B cell (primary cell): ENCODE results near the gene ARHGAP22. TPM values are rescaled to one million over a fixed set of nuclear protein-coding genes. Genes with fewer than 3 reads are reported as not detected.

ENCODE experiments used
- ATAC-seq: fragments of 200-7000 bp; cut with Tn5 transposase; one replicate; pipeline ENCODE4 v1.10.0; 2021; ENCODE audit warnings: low read depth, mild to moderate bottlenecking, moderate number of reproducible peaks, moderate library complexity
- CTCF ChIA-PET: fragments of 350-600 bp; sonication (Branson Sonifier 250); formaldehyde crosslinking; loops from one replicate; lab custom pipeline; 2021; ENCODE audit warnings: antibody characterized with exemption, inconsistent platforms; lab: Charles Lee
- POLR2A ChIA-PET: fragments of 350-600 bp; sonication (Branson Sonifier 250); formaldehyde crosslinking; loops from one replicate; lab custom pipeline; 2021; ENCODE audit warnings: antibody characterized with exemption; lab: Charles Lee
- DNase-seq: peaks from one replicate; pipeline ENCODE4 v3.0.0; 2013
- H2AFZ ChIP-seq: 2 replicates; pipeline ENCODE4 v1.6.1; 2012; ENCODE audit warnings: mild to moderate bottlenecking, low read depth, low read length; ENCODE audit not compliant: insufficient read depth, poor library complexity, severe bottlenecking
- H3K27ac ChIP-seq, 2 donors: 1 replicate in 1 of 2; 2 replicates in 1 of 2; pipeline ENCODE4 v1.5.1; 2012 to 2013; ENCODE audit warnings: low read length in 2 of 2, mild to moderate bottlenecking in 2 of 2, moderate library complexity in 1 of 2
- H3K27me3 ChIP-seq, 4 experiments: fragments of 200-600 bp in 1 of 4; sonication (generic) in 1 of 4; replicated peaks in 1 of 4; 1 replicate in 2 of 4; 2 replicates in 2 of 4; pipeline versions ENCODE4 v1.6.1 to v1.7.0; 2013 to 2016; ENCODE audit warnings: low read length in 3 of 4, mild to moderate bottlenecking in 2 of 4, mixed read lengths in 1 of 4, moderate library complexity in 1 of 4; ENCODE audit not compliant: insufficient read depth in 4 of 4, control insufficient read depth in 3 of 4; ENCODE audit errors: control extremely low read depth in 1 of 4
- H3K36me3 ChIP-seq, 2 experiments: replicated peaks in 1 of 2; 1 replicate in 1 of 2; 2 replicates in 1 of 2; pipeline versions ENCODE4 v1.6.1 to v1.7.1; 2013; ENCODE audit warnings: low read length in 1 of 2; ENCODE audit not compliant: insufficient read depth in 2 of 2, control insufficient read depth in 1 of 2; ENCODE audit errors: control extremely low read depth in 1 of 2, extremely low read depth in 1 of 2
- H3K4me1 ChIP-seq, 2 donors: fragments of 200-600 bp in 1 of 2; sonication (generic) in 1 of 2; 1 replicate in 1 of 2; 2 replicates in 1 of 2; pipeline versions ENCODE4 v1.5.1 to v1.6.1; 2013 to 2017; ENCODE audit warnings: low read length in 2 of 2; ENCODE audit not compliant: control insufficient read depth in 2 of 2, insufficient read depth in 2 of 2
- H3K4me2 ChIP-seq: replicated peaks from 2 replicates; pipeline ENCODE3; 2012; ENCODE audit warnings: mild to moderate bottlenecking, low read depth, low read length; ENCODE audit not compliant: poor library complexity, severe bottlenecking
- H3K4me3 ChIP-seq, 5 experiments: fragments of 200-600 bp in 1 of 5; sonication (generic) in 1 of 5; 1 replicate in 3 of 5; 2 replicates in 2 of 5; pipeline versions ENCODE4 v1.5.1 to v1.7.0; 2011 to 2016; ENCODE audit warnings: low read length in 4 of 5, mild to moderate bottlenecking in 4 of 5, low read depth in 2 of 5, control low read depth in 1 of 5, moderate library complexity in 1 of 5; ENCODE audit not compliant: insufficient read depth in 1 of 5; ENCODE audit errors: control extremely low read depth in 1 of 5, extremely low read depth in 1 of 5
- H3K79me2 ChIP-seq: fragments of 200-600 bp; sonication (generic); one replicate; pipeline ENCODE4 v1.6.0; 2016; ENCODE audit warnings: low read length; ENCODE audit not compliant: control insufficient read depth, insufficient read depth
- H3K9ac ChIP-seq: fragments of 200-600 bp; sonication (generic); 2 replicates; pipeline ENCODE4 v1.6.1; 2017; ENCODE audit warnings: mild to moderate bottlenecking, low read length, moderate library complexity
- H3K9me3 ChIP-seq, 3 donors: one replicate each; pipeline versions ENCODE4 v1.6.1 to v1.7.1; 2013; ENCODE audit warnings: low read length in 2 of 3; ENCODE audit not compliant: control insufficient read depth in 2 of 3, insufficient read depth in 1 of 3; ENCODE audit errors: control extremely low read depth in 1 of 3
- H4K20me1 ChIP-seq: 2 replicates; pipeline ENCODE4 v1.6.0; 2012; ENCODE audit warnings: mild to moderate bottlenecking, low read length; ENCODE audit not compliant: insufficient read depth, control insufficient read depth, poor library complexity, severe bottlenecking
- H3K27ac Mint-ChIP-seq: one replicate; pipeline ENCODE4 v1.8.0; 2021; ENCODE audit warnings: mixed read lengths
- H3K27me3 Mint-ChIP-seq: one replicate; pipeline ENCODE4 v1.8.0; 2021; ENCODE audit warnings: mixed read lengths
- H3K4me1 Mint-ChIP-seq: one replicate; pipeline ENCODE4 v1.8.0; 2021; ENCODE audit warnings: mixed read lengths
- H3K4me3 Mint-ChIP-seq: one replicate; pipeline ENCODE4 v1.8.0; 2021; ENCODE audit warnings: mixed read lengths
- H3K9me3 Mint-ChIP-seq: one replicate; pipeline ENCODE4 v1.8.0; 2022; ENCODE audit warnings: mixed read lengths; ENCODE audit not compliant: insufficient read depth
- EZH2 ChIP-seq: IDR thresholded peaks from 2 replicates; pipeline ENCODE4 v1.6.1; 2012; ENCODE audit warnings: borderline replicate concordance, low read depth, mild to moderate bottlenecking, moderate library complexity, low read length; ENCODE audit not compliant: insufficient read depth, poor library complexity, severe bottlenecking
- WGBS: methylation state at CpG from one replicate; pipeline ENCODE4 v1.1.5; 2013; ENCODE audit warnings: missing lambda C conversion rate; ENCODE audit not compliant: insufficient coverage; 5-methylcytosine and 5-hydroxymethylcytosine counted together
- intact Hi-C: fragments of 100-400 bp; cut with micrococcal nuclease; formaldehyde crosslinking; loops from one replicate; pipeline ENCODE4 v1.10.0; 2022
- polyA plus RNA-seq: library from polyadenylated mRNA; depleted of rRNA; stranded (reverse); fragments of >200 nt; gene quantifications from 2 replicates; pipeline ENCODE4 v1.2.3, GENCODE V29; 2012
- total RNA-seq, 2 donors: library from RNA; stranded (reverse); fragments of 120-200 nt in 1 of 2; gene quantifications; 1 replicate in 1 of 2; 2 replicates in 1 of 2; pipeline versions ENCODE4 v1.2.3 to v1.2.4, GENCODE V29; 2013 to 2022
- TF ChIP-seq, protein P1 (sequence below): fragments of 200-600 bp; IDR thresholded peaks from one replicate; pipeline ENCODE4 v1.8.0; 2022; ENCODE audit warnings: antibody characterized with exemption, mild to moderate bottlenecking

Gene ARHGAP22
- total and polyA plus RNA-seq, 2 donors (not counting 1 experiment from before 2014, with no cell fraction given), result 1.9 to 2.0 TPM

DNA sequence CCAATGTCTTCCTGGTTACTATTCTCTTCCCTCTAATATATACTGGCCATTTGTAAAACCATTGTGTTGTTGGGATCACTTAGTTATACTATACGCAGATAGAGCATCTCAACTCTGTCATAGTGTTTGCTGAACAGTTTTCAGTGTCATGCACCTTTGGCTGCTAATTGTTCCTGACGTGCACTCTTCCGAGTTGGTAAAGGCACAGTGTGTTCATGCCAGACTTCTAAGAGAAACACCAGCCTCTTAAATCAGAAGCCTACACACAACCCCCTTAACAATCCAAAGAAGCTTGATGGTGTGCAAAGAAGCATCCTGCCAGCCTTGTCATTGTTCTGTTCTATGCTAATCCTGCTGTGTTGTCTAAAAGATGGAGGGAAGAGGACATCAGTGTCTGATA lies 167.3 kb downstream of the ARHGAP22 start:
- Histone ChIP-seq H2AFZ (no peak overlapping the region), H3K79me2 (no peaks in the 10 kb centered on the region), H3K27ac (no peak overlapping the region), H3K36me3 (peaks cover 1 to 3% of the 10 kb centered on the region in 2 experiments), H3K4me2 (no peak overlapping the region), H4K20me1 (no peaks in the 10 kb centered on the region), H3K4me3 (no peak overlapping the region), H3K27me3 (no peaks in the 10 kb centered on the region), H3K4me1 (no peaks in the 10 kb centered on the region), H3K9ac (no peak overlapping the region), H3K9me3 (peaks cover 0 to 3% (median 0%) of the 10 kb centered on the region in 3 donors)
- Mint-ChIP-seq H3K4me1 (no peaks in the 10 kb centered on the region), H3K27ac (no peak overlapping the region), H3K9me3 (no peaks in the 10 kb centered on the region), H3K4me3 (no peak overlapping the region), H3K27me3 (no peaks in the 10 kb centered on the region)
- POLR2A ChIA-PET, result no interaction called here
- ATAC-seq, result no peak
- 100% methylated on average over 1 of the region's 3 CpGs for WGBS
- DNase-seq, result no peak
- TF ChIP-seq, protein P1, sequence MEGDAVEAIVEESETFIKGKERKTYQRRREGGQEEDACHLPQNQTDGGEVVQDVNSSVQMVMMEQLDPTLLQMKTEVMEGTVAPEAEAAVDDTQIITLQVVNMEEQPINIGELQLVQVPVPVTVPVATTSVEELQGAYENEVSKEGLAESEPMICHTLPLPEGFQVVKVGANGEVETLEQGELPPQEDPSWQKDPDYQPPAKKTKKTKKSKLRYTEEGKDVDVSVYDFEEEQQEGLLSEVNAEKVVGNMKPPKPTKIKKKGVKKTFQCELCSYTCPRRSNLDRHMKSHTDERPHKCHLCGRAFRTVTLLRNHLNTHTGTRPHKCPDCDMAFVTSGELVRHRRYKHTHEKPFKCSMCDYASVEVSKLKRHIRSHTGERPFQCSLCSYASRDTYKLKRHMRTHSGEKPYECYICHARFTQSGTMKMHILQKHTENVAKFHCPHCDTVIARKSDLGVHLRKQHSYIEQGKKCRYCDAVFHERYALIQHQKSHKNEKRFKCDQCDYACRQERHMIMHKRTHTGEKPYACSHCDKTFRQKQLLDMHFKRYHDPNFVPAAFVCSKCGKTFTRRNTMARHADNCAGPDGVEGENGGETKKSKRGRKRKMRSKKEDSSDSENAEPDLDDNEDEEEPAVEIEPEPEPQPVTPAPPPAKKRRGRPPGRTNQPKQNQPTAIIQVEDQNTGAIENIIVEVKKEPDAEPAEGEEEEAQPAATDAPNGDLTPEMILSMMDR, result no peak
- TF ChIP-seq EZH2, result no peak
- CTCF ChIA-PET, result no interaction called here
- intact Hi-C loops, result no loop called here

DNA sequence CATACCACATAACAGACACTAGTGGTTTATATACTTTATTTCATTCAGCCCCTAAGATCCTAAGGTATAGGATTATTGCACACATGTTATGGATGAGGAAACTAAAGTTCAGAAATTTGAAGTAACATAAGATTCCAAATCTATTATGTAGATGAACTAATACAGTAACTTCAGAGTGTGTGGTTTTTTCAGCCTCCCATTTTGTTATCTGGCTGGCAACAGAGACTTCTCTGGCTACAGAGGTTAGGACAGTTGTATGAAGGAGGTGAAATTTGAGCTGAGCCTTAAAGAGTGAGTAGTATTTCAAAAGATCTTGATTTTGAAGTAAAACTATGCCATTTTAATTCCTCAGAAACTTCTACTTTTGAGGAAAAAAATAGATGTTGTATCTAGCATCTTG lies 173.0 kb downstream of the ARHGAP22 start:
- H3K9ac ChIP-seq, result no peak overlapping the region
- no peaks in the 10 kb centered on the region for H3K79me2 ChIP-seq
- intact Hi-C loops, result no loop called here
- no peaks in the 10 kb centered on the region for H3K27me3 ChIP-seq
- no peak overlapping the region for H3K4me3 ChIP-seq
- H3K36me3 ChIP-seq, result peaks cover 6 to 26% of the 10 kb centered on the region in 2 experiments
- no peak for DNase-seq
- H3K9me3 ChIP-seq, result no peaks in the 10 kb centered on the region
- no peak for ATAC-seq
- no peak overlapping the region for H2AFZ ChIP-seq
- H3K27ac ChIP-seq, result no peak overlapping the region
- no peak overlapping the region for H3K4me2 ChIP-seq
- H3K4me3 Mint-ChIP-seq, result no peak overlapping the region
- no peaks in the 10 kb centered on the region for H3K27me3 Mint-ChIP-seq
- H3K4me1 ChIP-seq, result no peaks in the 10 kb centered on the region
- CTCF ChIA-PET, result interaction anchor here (1.4 kb wide), 1 partner anchor 225 kb away, joined by 3 read pairs; no protein-coding TSS in a partner anchor
- POLR2A ChIA-PET, result no interaction called here
- H3K27ac Mint-ChIP-seq, result no peak overlapping the region
- no peaks in the 10 kb centered on the region for H4K20me1 ChIP-seq
- no peak for TF ChIP-seq EZH2
- no peaks in the 10 kb centered on the region for H3K9me3 Mint-ChIP-seq
- no peaks in the 10 kb centered on the region for H3K4me1 Mint-ChIP-seq
